ENCODE results near the gene SLC4A2.

GRCh38 chr7:151125470-151125845, 66.1 kb downstream of the SLC4A2 start:
- TF ChIP-seq CTCF (IDR thresholded peaks at IDR 0.05) (no peak), POLR2A (IDR thresholded peaks at IDR 0.05) (no peak)
